ENCODE results near the gene KCNQ1. TPM values are rescaled to one million over a fixed set of nuclear protein-coding genes. Genes with fewer than 3 reads are reported as not detected.

The KCNQ1 gene
- total RNA-seq, 2 donors from 2014 or later, result 38.9 to 46.1 TPM

- Histone ChIP-seq H3K9me3 (no peaks in the 10 kb centered on the region), H3K27me3 (no peaks in the 10 kb centered on the region), H3K36me3 (replicated peaks in 1 of 2; ENCODE audit: insufficient read depth in 1 of 2, low read depth in 2 of 2) (no peaks in the 10 kb centered on the region), H3K4me1 (peaks cover 12% of the 10 kb centered on the region), H3K27ac (no peak overlapping the region), H3K4me3 (no peak overlapping the region)
- ATAC-seq (no peak), DNase-seq (no peak)
- intact Hi-C loops (cut with DNase I), result no loop called here
- 91 to 92% methylated on average over 7 of the region's 7 CpGs for WGBS, 2 donors
- no peak for TF ChIP-seq POLR2A (IDR thresholded peaks at IDR 0.05)
- no peak for TF ChIP-seq CTCF (IDR thresholded peaks at IDR 0.05)
Measured at GRCh38 chr11:2737226-2737590, 292.4 kb downstream of the KCNQ1 start.

GRCh38 chr11:2737866-2738265 lies 293.1 kb downstream of the KCNQ1 start:
- no peak for DNase-seq
- 80 to 92% methylated on average over 5 of the region's 5 CpGs for WGBS, 2 donors

GRCh38 chr11:2738551-2739431 lies 294.0 kb downstream of the KCNQ1 start:
- H3K27me3 ChIP-seq, result no peaks in the 10 kb centered on the region
- H3K4me3 ChIP-seq, result no peak overlapping the region
- intact Hi-C loops (cut with DNase I), result no loop called here
- TF ChIP-seq POLR2A (IDR thresholded peaks at IDR 0.05) (no peak), CTCF (IDR thresholded peaks at IDR 0.05) (no peak)
- no peak overlapping the region for H3K27ac ChIP-seq
- ATAC-seq (no peak), DNase-seq (no peak)
- H3K4me1 ChIP-seq, result peaks cover 12% of the 10 kb centered on the region
- no peaks in the 10 kb centered on the region for H3K9me3 ChIP-seq
- 93% methylated on average over 8 to 14 of the region's 14 CpGs for WGBS, 2 donors
- no peaks in the 10 kb centered on the region for H3K36me3 ChIP-seq (replicated peaks in 1 of 2; ENCODE audit: insufficient read depth in 1 of 2, low read depth in 2 of 2)

More at GRCh38 chr11:2737866-2738265, 293.1 kb downstream of the KCNQ1 start:
- peaks cover 12% of the 10 kb centered on the region for H3K4me1 ChIP-seq
- no peak overlapping the region for H3K27ac ChIP-seq
- TF ChIP-seq POLR2A (IDR thresholded peaks at IDR 0.05), result no peak
- no peak for TF ChIP-seq CTCF (IDR thresholded peaks at IDR 0.05)
- H3K4me3 ChIP-seq, result no peak overlapping the region
- no peaks in the 10 kb centered on the region for H3K9me3 ChIP-seq
- H3K27me3 ChIP-seq, result no peaks in the 10 kb centered on the region
- intact Hi-C loops (cut with DNase I), result no loop called here
- ATAC-seq, result no peak
- H3K36me3 ChIP-seq (replicated peaks in 1 of 2; ENCODE audit: insufficient read depth in 1 of 2, low read depth in 2 of 2), result no peaks in the 10 kb centered on the region

- intact Hi-C loops (cut with DNase I), result no loop called here
- TF ChIP-seq POLR2A (IDR thresholded peaks at IDR 0.05) (no peak), CTCF (IDR thresholded peaks at IDR 0.05) (no peak)
- Histone ChIP-seq H3K27me3 (no peaks in the 10 kb centered on the region), H3K9me3 (no peaks in the 10 kb centered on the region), H3K27ac (no peak overlapping the region), H3K4me3 (no peak overlapping the region), H3K4me1 (peaks cover 12% of the 10 kb centered on the region), H3K36me3 (replicated peaks in 1 of 2; ENCODE audit: insufficient read depth in 1 of 2, low read depth in 2 of 2) (no peaks in the 10 kb centered on the region)
- ATAC-seq (no peak), DNase-seq (no peak)
- 76 to 82% methylated on average over 12 to 17 of the region's 18 CpGs for WGBS, 2 donors
Measured at GRCh38 chr11:2739531-2740274, 294.9 kb downstream of the KCNQ1 start.

Measured in body of pancreas (tissue), 4 donors.